Measurements from ENCODE around the gene WFS1. TPM values are rescaled to one million over a fixed set of nuclear protein-coding genes. Genes with fewer than 3 reads are reported as not detected.

WFS1 gene
- total RNA-seq, 1 donor = 2.2 TPM

GRCh38 chr4:6256141-6256540 lies 13.5 kb upstream of the WFS1 start:
- DNase-seq (ENCODE audit: low read depth in 2 of 3, low spot score in 2 of 3) = no peak

GRCh38 chr4:6257247-6258025 lies 12.2 kb upstream of the WFS1 start:
- peak in 2 of 3 donors; percentile 73 to 77 for DNase-seq (ENCODE audit: low read depth in 2 of 3, low spot score in 2 of 3)

GRCh38 chr4:6258026-6258360 lies 11.7 kb upstream of the WFS1 start:
- DNase-seq (ENCODE audit: low read depth in 2 of 3, low spot score in 2 of 3) = no peak

- DNase-seq (ENCODE audit: low read depth in 2 of 3, low spot score in 2 of 3) = peak in 2 of 3 donors; percentile 62 to 84
These were observed 10.9 kb upstream of the WFS1 start for GRCh38 chr4:6258741-6259140.

GRCh38 chr4:6259886-6260285 lies 9.8 kb upstream of the WFS1 start:
- no peak for DNase-seq (ENCODE audit: low read depth in 2 of 3, low spot score in 2 of 3)

- DNase-seq (ENCODE audit: low read depth in 2 of 3, low spot score in 2 of 3) = no peak
These were observed 7.5 kb upstream of the WFS1 start for GRCh38 chr4:6262176-6262575.

GRCh38 chr4:6262847-6263487 lies 6.7 kb upstream of the WFS1 start:
- no peak for DNase-seq (ENCODE audit: low read depth in 2 of 3, low spot score in 2 of 3)

GRCh38 chr4:6263526-6264224 lies 6.0 kb upstream of the WFS1 start:
- no peak for DNase-seq (ENCODE audit: low read depth in 2 of 3, low spot score in 2 of 3)

- peak in 2 of 3 donors; percentile 59 to 75 for DNase-seq (ENCODE audit: low read depth in 2 of 3, low spot score in 2 of 3)
These were observed 5.5 kb upstream of the WFS1 start for GRCh38 chr4:6264225-6264540.

GRCh38 chr4:6265546-6265945 lies 4.1 kb upstream of the WFS1 start:
- no peak for DNase-seq (ENCODE audit: low read depth in 2 of 3, low spot score in 2 of 3)

GRCh38 chr4:6267573-6267972 lies 2.1 kb upstream of the WFS1 start:
- DNase-seq (ENCODE audit: low read depth in 2 of 3, low spot score in 2 of 3) = no peak

- DNase-seq (ENCODE audit: low read depth in 2 of 3, low spot score in 2 of 3) = no peak
These were observed 717 bp upstream of the WFS1 start for GRCh38 chr4:6268650-6269615.

- DNase-seq (ENCODE audit: low read depth in 2 of 3, low spot score in 2 of 3) = no peak
These were observed 1.0 kb downstream of the WFS1 start for GRCh38 chr4:6270636-6271121.

GRCh38 chr4:6271206-6271605 lies 1.6 kb downstream of the WFS1 start:
- no peak for DNase-seq (ENCODE audit: low read depth in 2 of 3, low spot score in 2 of 3)

GRCh38 chr4:6271701-6272465 lies 2.2 kb downstream of the WFS1 start:
- DNase-seq (ENCODE audit: low read depth in 2 of 3, low spot score in 2 of 3) = no peak

- DNase-seq (ENCODE audit: low read depth in 2 of 3, low spot score in 2 of 3) = no peak
These were observed 3.4 kb downstream of the WFS1 start for GRCh38 chr4:6272863-6273660.

- no peak for DNase-seq (ENCODE audit: low read depth in 2 of 3, low spot score in 2 of 3)
These were observed 4.0 kb downstream of the WFS1 start for GRCh38 chr4:6273661-6273990.

GRCh38 chr4:6275351-6275750 lies 5.7 kb downstream of the WFS1 start:
- no peak for DNase-seq (ENCODE audit: low read depth in 2 of 3, low spot score in 2 of 3)
